Spleen (tissue), 11 donors: Measurements from ENCODE around the gene PTPRT. TPM values are rescaled to one million over a fixed set of nuclear protein-coding genes. Genes with fewer than 3 reads are reported as not detected.

Source experiments
- DNase-seq: peaks from one replicate; pipeline ENCODE4 v3.0.0-alpha.2; 2020
- H3K27ac ChIP-seq, 8 donors: fragments of 200-600 bp; sonication (generic) in 7 of 8; 1 replicate in 4 of 8; 2 replicates in 4 of 8; pipeline versions ENCODE4 v1.5.0 to v1.8.0; 2016 to 2021; ENCODE audit warnings: inconsistent platforms in 4 of 8, mild to moderate bottlenecking in 4 of 8, moderate library complexity in 1 of 8
- H3K27me3 ChIP-seq, 7 donors: fragments of 200-600 bp; sonication (generic) in 6 of 7; replicated peaks in 1 of 7; 1 replicate in 4 of 7; 2 replicates in 3 of 7; pipeline versions ENCODE4 v1.5.0 to v1.8.0; 2016 to 2021; ENCODE audit warnings: inconsistent platforms in 3 of 7, mild to moderate bottlenecking in 1 of 7
- H3K36me3 ChIP-seq, 6 donors: fragments of 200-600 bp; sonication (generic) in 5 of 6; 1 replicate in 4 of 6; 2 replicates in 2 of 6; pipeline versions ENCODE4 v1.5.0 to v1.8.0; 2016 to 2021; ENCODE audit warnings: inconsistent platforms in 2 of 6
- H3K4me1 ChIP-seq, 6 donors: fragments of 200-600 bp; sonication (generic) in 5 of 6; 1 replicate in 3 of 6; 2 replicates in 3 of 6; pipeline versions ENCODE4 v1.5.0 to v1.8.0; 2016 to 2021; ENCODE audit warnings: inconsistent platforms in 3 of 6
- H3K4me3 ChIP-seq, 8 donors: fragments of 200-600 bp; sonication (generic) in 7 of 8; 1 replicate in 4 of 8; 2 replicates in 4 of 8; pipeline versions ENCODE4 v1.5.0 to v1.8.0; 2016 to 2021; ENCODE audit warnings: inconsistent platforms in 4 of 8, mild to moderate bottlenecking in 4 of 8, moderate library complexity in 2 of 8
- H3K9me3 ChIP-seq, 8 donors: fragments of 200-600 bp; sonication (generic) in 7 of 8; 1 replicate in 4 of 8; 2 replicates in 4 of 8; pipeline versions ENCODE4 v1.5.0 to v1.8.0; 2016 to 2021; ENCODE audit warnings: inconsistent platforms in 4 of 8
- CTCF ChIP-seq, 11 experiments: fragments of 200-600 bp in 7 of 11; fragments of 450-650 bp in 4 of 11; sonication (generic) in 4 of 11; IDR thresholded peaks in 8 of 11; conservative IDR thresholded peaks in 3 of 11; 1 replicate in 7 of 11; 2 replicates in 4 of 11; pipeline versions ENCODE4 v1.4.0 to v1.8.0; 2016 to 2021; ENCODE audit warnings: antibody characterized with exemption in 11 of 11, inconsistent platforms in 4 of 11, mild to moderate bottlenecking in 1 of 11
- POLR2A ChIP-seq, 3 donors: fragments of 450-650 bp; IDR thresholded peaks; one replicate each; pipeline ENCODE4 v1.5.1; 2017; ENCODE audit warnings: antibody characterized with exemption in 3 of 3, mild to moderate bottlenecking in 1 of 3
- POLR2AphosphoS5 ChIP-seq, 3 donors: sonication (generic); formaldehyde crosslinking; IDR thresholded peaks; one replicate each; pipeline ENCODE4 v1.5.1; 2017; ENCODE audit warnings: antibody characterized with exemption in 3 of 3
- WGBS, 5 donors: extraction: QIAGEN DNeasy Blood & Tissue Kit in 3 of 5; methylation state at CpG; one replicate each; pipeline versions ENCODE4 v1.1.5 to v1.1.7; 2013 to 2018; 5-methylcytosine and 5-hydroxymethylcytosine counted together
- intact Hi-C: fragments of 100-400 bp; cut with DNase I; formaldehyde crosslinking; loops from one replicate; pipeline ENCODE4 v1.15.0; 2023; ENCODE audit warnings: low total_unique reads
- polyA plus RNA-seq, 3 donors: library from polyadenylated mRNA; stranded (reverse); fragments of 200-250 nt; gene quantifications; one replicate each; pipeline ENCODE4 v1.2.1, GENCODE V29; 2013
- total RNA-seq, 7 donors: library from RNA; depleted of rRNA in 3 of 7; stranded (reverse); fragments of >200 nt in 3 of 7; fragmentation: NEBNext Ultra II Directional in 4 of 7; extraction: Animal tissue kit (Norgen Biotek cat#: 25700) in 4 of 7; gene quantifications; one replicate each; pipeline versions ENCODE4 v1.1.0 to v1.2.1, GENCODE V29; 2016 to 2021
- donor health status: healthy with polysubstance abuse.
- donor health status: DM: no; HTN: no; CAD: no; lungs with moderate emphysema.
- donor health status: DM: no; HTN: no; CAD: no.
- donor health status: Bipolar disorder and iron deficiency.
- donor health status: healthy.
- donor health status: DM: no; HTN: no; CAD: no.
- donor health status: DM: yes; HTN: yes; CAD: no.

The PTPRT gene
- total and polyA plus RNA-seq, 10 donors: 0.02 to 4.7 (median 1.2) TPM

DNA sequence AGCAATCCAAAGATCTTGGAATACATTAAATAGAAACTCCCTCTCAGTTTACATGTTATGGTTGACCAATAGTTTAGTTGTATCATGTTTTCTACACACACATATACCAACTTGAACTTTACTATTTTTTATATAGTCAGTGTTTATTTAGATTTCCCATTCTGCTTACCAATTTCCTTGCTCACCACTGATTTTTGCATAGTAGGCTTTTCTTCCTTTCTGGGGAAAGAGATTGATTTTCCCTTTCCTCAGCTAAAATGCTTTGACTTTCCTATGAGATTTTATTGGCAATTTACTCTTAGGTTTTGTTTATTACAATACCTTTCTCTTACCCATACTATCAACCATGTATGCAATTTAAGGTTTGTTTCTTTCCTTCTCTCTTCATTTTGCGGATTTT is 665.6 kb downstream of the PTPRT start:
- Histone ChIP-seq H3K36me3 (no peaks in the 10 kb centered on the region), H3K4me3 (no peak overlapping the region), H3K27ac (no peak overlapping the region), H3K4me1 (no peaks in the 10 kb centered on the region), H3K27me3 (no peaks in the 10 kb centered on the region), H3K9me3 (peaks cover 0 to 4% (median 0%) of the 10 kb centered on the region in 8 donors)
- intact Hi-C loops: no loop called here
- TF ChIP-seq POLR2AphosphoS5 (IDR thresholded peaks at IDR 0.05): no peak
- no peak for TF ChIP-seq CTCF (IDR thresholded peaks at IDR 0.05 in 8 of 11, conservative IDR thresholded peaks at IDR 0.05 in 3 of 11)
- TF ChIP-seq POLR2A (IDR thresholded peaks at IDR 0.05): no peak
- WGBS, 5 donors: 83 to 93% (median 90%) methylated on average over 1 of the region's 1 CpG
- DNase-seq: no peak

- Histone ChIP-seq H3K27me3 (no peaks in the 10 kb centered on the region), H3K4me3 (no peak overlapping the region), H3K9me3 (peaks cover 0 to 10% (median 2%) of the 10 kb centered on the region in 8 donors), H3K4me1 (no peaks in the 10 kb centered on the region), H3K27ac (no peak overlapping the region), H3K36me3 (no peaks in the 10 kb centered on the region)
- intact Hi-C loops: no loop called here
- 52 to 83% (median 63%) methylated on average over 3 of the region's 3 CpGs for WGBS, 5 donors
- TF ChIP-seq POLR2AphosphoS5 (IDR thresholded peaks at IDR 0.05) (no peak), POLR2A (IDR thresholded peaks at IDR 0.05) (no peak), CTCF (IDR thresholded peaks at IDR 0.05 in 8 of 11, conservative IDR thresholded peaks at IDR 0.05 in 3 of 11) (no peak)
- no peak for DNase-seq
Measured at GRCh38 chr20:42516692-42517091, 673.0 kb downstream of the PTPRT start.

DNA sequence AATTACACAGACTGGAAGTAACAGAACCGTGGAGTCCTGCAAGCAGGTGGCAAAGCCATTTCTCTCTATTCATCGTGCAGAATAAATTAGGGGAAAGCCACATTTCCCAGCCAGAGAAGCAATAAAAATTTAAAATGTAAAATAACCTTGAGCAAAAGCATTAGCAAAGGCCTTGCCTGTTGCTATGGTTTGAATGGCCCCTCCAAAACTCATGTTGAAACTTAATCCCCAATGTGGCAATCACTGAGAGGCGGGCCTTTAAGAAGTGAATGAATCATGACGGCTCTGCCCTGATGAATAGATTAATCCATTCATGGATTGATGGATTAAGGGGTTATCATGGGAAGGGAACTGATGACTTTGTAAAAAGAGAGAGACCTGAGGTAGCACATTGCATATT is 679.0 kb downstream of the PTPRT start:
- TF ChIP-seq POLR2A (IDR thresholded peaks at IDR 0.05) (no peak), POLR2AphosphoS5 (IDR thresholded peaks at IDR 0.05) (no peak), CTCF (IDR thresholded peaks at IDR 0.05 in 8 of 11, conservative IDR thresholded peaks at IDR 0.05 in 3 of 11) (no peak)
- no peak for DNase-seq
- no peak overlapping the region for H3K27ac ChIP-seq
- no peaks in the 10 kb centered on the region for H3K36me3 ChIP-seq
- H3K27me3 ChIP-seq: no peaks in the 10 kb centered on the region
- peaks cover 0 to under 1% (median 0%) of the 10 kb centered on the region in 8 donors for H3K9me3 ChIP-seq
- no peaks in the 10 kb centered on the region for H3K4me1 ChIP-seq
- H3K4me3 ChIP-seq: no peak overlapping the region
- WGBS, 5 donors: 68 to 81% (median 72%) methylated on average over 4 of the region's 4 CpGs
- intact Hi-C loops: no loop called here

DNA sequence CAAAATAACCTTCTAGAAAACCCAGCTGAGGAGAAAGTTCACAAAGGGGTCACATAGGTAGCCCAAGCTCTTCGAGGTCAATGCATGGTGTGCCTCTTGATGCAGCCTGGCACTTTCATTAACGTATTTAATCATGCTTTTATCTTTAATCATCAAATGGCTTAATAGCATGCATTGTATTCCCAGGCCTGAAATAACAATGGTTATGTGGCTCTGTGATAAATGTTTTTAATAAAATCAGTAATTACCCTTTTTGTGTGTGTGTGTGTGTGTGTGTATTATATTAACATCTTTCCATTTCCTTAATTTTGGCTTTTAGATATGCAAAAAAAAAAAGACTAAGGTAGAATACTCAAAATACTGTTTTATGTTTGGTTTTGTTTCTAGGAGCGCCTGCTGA is 681.8 kb downstream of the PTPRT start:
- TF ChIP-seq POLR2A (IDR thresholded peaks at IDR 0.05): no peak
- no peak for TF ChIP-seq POLR2AphosphoS5 (IDR thresholded peaks at IDR 0.05)
- TF ChIP-seq CTCF (IDR thresholded peaks at IDR 0.05 in 8 of 11, conservative IDR thresholded peaks at IDR 0.05 in 3 of 11): no peak
- intact Hi-C loops: no loop called here
- WGBS, 5 donors: 67 to 79% (median 73%) methylated on average over 3 of the region's 3 CpGs

More for the DNA sequence above, 681.8 kb downstream of the PTPRT start:
- peaks cover 0 to 26% (median 18%) of the 10 kb centered on the region in 8 donors for H3K9me3 ChIP-seq
- no peaks in the 10 kb centered on the region for H3K36me3 ChIP-seq
- no peak overlapping the region for H3K27ac ChIP-seq
- no peaks in the 10 kb centered on the region for H3K27me3 ChIP-seq
- DNase-seq: no peak
- H3K4me3 ChIP-seq: no peak overlapping the region
- no peaks in the 10 kb centered on the region for H3K4me1 ChIP-seq
